NCI-H1417 (cell line): ENCODE results near the gene ST8SIA6.
"Not testable (repeated sequence)": the region's sequence is repeated elsewhere in the genome, so short reads cannot be mapped to it uniquely, and the experiment has no call there.

Experiments
- DNase-seq, 3 experiments: peaks; one replicate each; lab custom pipeline; 2025; lab: John Stamatoyannopoulos, UW

Gene ST8SIA6

DNA sequence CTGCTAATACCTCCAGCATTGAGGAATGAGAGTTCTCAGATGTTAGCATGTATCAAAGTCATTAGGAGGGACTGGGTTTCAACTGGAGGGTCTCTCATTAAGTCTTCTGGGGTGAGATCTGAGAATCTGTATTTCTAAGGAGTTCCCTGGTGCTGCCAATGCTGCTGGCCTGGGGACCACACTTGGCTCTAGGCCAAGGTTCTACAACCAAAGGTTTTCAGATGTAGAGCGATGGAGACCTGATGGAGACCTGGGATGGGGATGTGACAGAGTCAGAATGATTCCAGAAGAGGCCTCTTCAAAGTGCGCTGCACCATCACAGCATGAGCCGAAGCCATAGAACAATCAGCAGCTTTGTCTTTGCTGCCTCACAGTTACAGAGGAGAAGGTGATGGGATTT, 27.2 kb downstream of the ST8SIA6 start:
- no peak for DNase-seq

GRCh38 chr10:17426263-17426750, 28.1 kb downstream of the ST8SIA6 start:
- DNase-seq = peak in 1 of 3 experiments; percentile 3

GRCh38 chr10:17425584-17426262, 28.7 kb downstream of the ST8SIA6 start:
- DNase-seq = no peak

DNA sequence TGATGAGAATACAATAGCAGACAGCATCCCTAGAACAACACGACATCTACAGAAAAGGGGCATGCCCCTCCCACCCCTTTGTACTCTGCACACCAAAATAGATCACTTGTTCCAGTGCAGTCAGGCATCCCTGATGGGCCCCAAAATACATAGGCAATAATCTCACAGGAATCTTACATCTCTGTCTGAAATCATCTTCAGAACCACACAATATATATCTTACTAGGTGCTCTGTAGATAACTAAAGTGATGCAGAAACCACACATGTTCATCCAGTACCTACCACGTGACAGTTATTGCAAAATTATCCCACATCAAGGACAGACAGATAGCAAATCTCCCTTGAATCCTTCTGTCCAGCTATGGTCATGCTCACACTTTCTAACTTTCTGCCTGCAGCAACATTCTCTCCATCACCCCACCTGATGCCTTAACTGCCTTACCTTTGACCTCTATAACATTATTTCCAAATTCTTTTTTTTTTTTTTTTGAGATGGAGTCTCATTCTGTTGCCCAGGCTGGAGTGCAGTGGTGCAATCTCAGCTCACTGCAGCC, 30.7 kb downstream of the ST8SIA6 start:
- DNase-seq = no peak

DNA sequence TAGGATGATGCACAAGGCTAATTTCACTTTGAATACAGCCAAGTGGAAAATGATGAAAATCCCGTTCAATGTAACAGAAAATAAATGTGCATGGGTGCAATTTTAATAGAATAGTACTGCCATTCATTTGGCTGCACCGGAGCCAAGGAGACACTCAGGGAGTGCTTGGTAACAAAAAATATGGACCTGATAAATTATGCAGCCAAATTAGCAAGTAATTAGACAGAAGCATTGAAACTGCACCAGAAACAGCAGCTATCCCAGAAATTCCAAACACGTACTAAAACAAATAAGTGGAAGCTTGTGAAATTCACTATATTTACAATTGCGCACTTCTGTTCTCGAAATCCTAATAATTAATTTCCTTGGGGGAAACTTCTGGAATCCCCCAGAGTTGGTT, 31.5 kb downstream of the ST8SIA6 start:
- no peak for DNase-seq

DNA sequence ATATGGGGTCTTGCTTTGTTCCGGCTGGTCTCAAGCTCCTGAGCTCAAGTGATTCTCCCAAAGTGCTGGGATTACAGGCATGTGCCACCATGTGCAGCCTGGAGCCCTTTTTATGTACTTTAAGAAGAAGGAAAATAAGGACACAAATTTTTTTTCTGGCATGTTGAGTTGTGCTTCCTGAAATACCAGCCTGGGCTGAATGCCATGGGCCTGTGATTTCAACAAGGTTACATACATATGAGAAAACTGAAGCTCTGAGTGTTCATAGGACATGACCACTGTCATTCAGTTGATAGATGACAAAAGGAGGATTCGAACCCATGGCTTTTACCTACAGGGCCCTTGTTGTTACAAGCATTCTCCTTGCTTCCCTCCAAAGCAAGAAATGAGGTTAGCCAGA, 36.1 kb downstream of the ST8SIA6 start:
- no peak for DNase-seq

DNA sequence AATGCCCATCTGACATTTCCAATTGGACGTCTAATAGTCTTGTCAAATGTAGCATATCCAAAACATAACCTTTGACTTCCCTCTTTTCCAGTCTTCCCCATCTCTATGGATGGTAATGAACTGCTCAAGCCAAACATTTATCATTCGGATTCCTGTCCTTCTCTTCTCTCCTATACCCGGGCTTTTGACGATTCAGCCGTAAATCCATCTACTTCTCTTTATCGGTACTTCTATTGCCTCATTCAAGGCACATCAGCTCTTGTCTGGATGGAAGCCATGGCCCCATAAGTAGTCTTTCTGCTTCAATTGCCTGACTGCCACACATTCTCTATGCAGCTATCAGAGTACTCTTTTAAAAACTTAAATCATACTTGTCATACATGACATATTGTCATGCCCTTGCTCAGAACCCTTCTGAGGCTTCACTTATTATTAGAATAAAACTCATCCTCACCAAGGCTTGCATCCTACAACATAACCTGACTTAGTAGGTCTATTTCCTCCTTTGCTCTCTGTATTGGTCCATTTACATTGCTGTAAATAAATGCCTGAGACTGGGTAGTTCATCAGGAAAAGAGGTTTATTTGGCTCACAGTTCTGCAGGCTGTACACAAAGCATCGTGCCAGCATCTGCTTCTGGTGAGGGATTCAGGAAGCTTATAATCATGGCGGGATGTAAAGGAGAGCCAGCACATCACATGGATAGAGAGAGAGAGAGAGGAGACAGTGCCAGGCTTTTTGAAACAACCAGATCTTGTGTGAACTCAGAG, 37.8 kb downstream of the ST8SIA6 start:
- no peak for DNase-seq

DNA sequence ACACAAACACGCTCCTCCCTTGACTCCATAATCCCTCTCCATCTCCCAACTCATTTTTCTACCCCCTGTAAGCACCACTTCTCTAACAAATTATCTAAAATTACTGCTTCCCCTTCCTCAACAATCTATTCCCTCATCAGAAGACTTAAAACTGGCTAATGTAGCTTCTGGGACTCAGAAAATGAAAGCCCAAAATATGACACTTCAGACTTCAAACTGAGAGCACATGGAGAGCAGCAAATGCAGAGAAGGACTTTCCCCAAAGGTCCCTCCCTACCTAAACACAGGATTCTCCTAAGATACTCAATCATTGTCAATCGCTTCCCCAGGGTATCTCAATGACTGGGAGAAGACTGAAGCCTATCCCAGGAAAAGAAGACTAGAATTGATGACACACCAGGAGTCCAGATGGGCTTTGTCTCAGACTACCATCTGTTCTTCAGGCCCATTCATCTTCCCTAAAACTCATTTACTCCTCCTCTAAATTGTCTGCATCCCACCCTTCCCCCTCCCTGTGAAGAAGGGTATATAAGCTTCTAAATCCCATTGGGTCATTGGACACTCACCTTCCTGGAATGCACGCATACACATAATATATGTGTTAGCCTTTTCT, 39.2 kb downstream of the ST8SIA6 start:
- no peak for DNase-seq

- no peak for DNase-seq
Measured at GRCh38 chr10:17414484-17414883, 39.9 kb downstream of the ST8SIA6 start.

DNA sequence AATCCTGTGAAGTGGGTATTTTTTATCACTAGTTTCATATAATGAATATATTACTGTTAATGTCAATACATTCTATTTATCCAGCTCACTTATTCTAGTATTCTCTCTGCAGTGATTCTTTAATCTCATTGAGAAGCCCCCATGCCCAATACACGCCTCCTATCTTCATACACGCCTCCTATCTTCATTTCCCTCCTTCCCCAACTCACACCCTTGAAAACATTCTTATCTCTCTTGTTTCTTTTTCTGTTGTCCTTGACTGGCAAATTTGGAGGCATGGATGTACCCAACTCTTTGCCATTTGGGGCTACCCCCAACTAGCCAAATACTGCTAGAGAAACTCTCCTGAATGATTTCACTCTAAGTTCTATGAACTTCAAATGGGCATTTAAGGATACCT, 40.5 kb downstream of the ST8SIA6 start:
- DNase-seq = no peak

GRCh38 chr10:17412323-17412722, 42.1 kb downstream of the ST8SIA6 start:
- peak in 1 of 3 experiments; percentile 31 for DNase-seq

- DNase-seq = peak in 1 of 3 experiments; percentile 50
Measured at GRCh38 chr10:17410907-17411306, 43.5 kb downstream of the ST8SIA6 start.

DNA sequence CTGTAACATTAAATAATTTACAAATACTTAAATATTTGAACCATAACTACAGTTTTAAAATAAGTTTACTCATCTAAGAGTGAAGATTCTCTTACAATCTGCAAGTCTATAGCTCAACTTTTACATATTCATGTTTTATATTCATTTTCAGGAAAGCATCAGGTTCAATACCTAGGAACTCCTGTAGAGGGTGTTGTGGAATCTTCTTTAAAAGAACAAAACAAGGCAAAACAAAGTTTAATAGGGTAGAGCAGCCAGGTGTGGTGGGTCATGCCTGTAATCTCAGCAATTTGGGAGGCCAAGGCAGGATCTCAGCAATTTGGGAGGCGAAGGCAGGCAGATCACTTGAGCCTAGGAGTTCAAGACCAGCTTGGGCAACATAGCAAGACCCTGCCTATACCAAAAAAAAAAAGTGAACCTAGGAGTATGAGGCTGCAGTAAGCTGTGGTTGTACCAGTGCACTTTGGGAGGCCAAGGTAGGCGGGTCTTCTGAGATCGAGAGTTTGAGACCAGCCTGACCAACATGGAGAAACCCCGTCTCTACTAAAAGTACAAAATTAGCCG, 45.1 kb downstream of the ST8SIA6 start:
- peak in 1 of 3 experiments; percentile 6 for DNase-seq

- DNase-seq = no peak
Measured at GRCh38 chr10:17407047-17407446, 47.3 kb downstream of the ST8SIA6 start.

GRCh38 chr10:17406036-17406834, 48.2 kb downstream of the ST8SIA6 start:
- peak in 2 of 3 experiments; percentile 18 to 24 for DNase-seq

DNA sequence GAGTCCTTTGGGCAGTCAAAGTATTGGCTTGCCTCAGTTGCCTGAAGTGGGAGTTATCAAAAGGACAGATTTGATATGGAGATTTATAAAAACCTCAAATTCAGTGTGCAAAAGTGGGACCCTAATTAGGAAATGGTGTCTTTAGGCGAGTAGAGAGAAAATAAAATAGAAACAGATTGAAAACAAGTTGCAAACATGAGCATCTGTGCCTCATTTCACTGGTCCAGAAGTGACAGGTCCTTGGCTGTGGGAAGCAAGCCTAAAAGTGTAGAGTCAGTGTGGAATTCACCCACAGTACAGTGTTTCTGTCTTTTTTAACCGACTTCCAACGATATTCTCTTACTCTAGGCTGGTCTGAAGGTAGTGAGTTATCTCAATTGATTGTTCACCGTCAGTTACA, 51.2 kb downstream of the ST8SIA6 start:
- DNase-seq = no peak

DNA sequence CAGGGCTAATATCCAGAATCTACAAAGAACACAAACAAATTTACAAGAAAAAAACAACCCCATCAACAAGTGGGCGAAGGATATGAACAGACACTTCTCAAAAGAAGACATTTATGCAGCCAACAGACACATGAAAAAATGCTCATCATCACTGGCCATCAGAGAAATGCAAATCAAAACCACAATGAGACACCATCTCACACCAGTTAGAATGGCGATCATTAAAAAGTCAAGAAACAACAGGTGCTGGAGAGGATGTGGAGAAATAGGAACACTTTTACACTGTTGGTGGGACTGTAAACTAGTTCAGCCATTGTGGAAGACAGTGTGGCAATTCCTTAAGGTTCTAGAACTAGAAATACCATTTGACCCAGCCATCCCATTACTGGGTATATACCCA, 52.4 kb downstream of the ST8SIA6 start:
- not testable (repeated sequence) for DNase-seq

DNA sequence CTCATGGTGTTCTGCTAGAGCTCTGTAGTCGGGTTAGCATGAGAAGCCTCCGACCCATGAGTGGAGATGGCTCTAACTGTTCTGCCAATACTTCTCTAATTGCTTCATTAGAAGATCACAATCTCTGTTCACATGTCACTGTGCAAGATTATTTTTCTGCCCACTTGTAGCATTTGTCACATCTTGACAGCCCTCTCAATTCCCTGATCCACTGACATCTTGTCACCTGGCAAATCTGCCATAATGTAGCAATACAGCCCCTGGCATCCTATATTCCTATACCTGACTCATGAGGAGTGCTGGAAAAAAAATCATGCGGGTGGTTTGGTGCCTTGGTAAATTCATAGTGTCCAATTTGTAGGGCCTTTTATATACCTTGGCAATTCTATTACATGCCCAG, 58.4 kb downstream of the ST8SIA6 start:
- no peak for DNase-seq

- no peak for DNase-seq
Measured at GRCh38 chr10:17394854-17395253, 59.5 kb downstream of the ST8SIA6 start.

DNA sequence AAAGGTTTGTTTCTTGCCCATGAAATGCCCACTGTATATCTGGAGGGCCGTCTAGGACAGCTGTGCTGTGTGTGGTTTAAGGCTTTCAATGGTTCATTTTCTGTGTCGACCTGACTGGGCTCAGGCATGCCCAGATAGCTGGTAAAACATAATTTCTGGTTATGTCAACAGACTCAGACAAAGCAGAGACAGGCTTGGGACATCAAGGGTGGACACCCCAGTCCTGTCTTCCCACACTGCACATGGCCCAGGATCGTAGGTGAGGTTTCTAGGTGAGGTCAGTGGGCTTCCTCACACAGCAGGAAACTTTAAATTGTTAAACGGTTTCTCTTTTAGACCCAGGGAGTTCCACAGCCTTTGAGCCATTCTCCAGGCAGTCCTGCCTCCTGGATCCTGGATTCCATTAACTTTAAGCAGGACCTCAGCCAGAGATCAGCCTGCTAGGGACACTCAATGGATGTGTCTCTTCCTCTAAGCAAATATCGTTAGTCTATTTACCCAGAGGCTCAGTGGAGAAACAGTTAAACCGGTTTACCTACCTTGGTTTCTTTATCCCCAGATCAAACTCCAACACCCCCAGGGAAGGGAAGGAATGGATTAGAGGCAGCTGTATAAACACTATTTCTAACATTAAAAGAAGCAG, 66.4 kb downstream of the ST8SIA6 start:
- DNase-seq = peak in 2 of 3 experiments; percentile 79 to 94

- peak in 1 of 3 experiments; percentile 55 for DNase-seq
Measured at GRCh38 chr10:17386616-17387075, 67.7 kb downstream of the ST8SIA6 start.
